ENCODE measurements around the gene FGFR3. TPM values are rescaled to one million over a fixed set of nuclear protein-coding genes. Genes with fewer than 3 reads are reported as not detected.

The FGFR3 gene
- total and polyA plus RNA-seq, 2 of the 4 experiments (the other 2 are of a cell fraction) = 0.18 to 0.67 TPM

DNA sequence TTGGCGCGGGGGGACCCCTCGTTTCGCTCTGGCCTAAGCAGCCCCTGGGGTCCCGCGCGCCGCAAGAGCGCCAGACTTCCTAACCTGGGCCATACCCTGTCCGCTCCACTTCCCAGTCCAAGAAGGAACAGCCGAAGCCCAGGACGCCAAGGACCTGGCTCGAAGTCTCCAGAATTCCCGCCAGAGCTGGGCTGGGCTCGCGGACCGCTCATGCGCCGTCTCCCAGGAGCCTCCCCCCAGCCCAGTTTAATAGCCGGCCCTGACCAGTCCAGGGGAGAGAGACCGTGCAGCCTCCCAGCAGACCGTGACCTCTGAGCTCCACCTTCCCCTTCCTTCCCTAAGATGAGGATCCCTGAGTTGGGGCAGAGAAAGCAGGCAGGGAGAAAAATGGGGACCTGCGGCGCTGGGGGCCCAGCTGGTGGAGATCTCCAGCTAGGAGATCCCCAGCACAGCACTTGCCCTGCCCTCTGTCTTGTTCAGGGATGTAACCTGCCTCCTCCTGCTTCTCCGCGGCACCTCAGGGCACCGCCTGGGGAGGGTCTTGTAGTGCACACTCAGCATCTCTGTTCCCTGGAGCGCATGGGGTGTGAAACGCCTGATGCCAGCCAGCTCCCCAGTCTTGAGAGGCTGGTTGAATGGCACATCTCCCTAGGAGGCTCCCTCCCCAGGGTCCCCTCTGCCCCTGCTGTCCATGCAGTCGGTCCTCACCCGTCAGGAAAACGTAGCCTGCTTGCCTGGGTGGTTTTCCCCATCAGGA, 64.0 kb downstream of the FGFR3 start:
- WGBS, 2 experiments (ENCODE audit: extremely low coverage in 2 of 2, insufficient read length in 1 of 2) = no CpG with 5 or more reads among the region's 32 CpGs
- peak overlapping the region; percentile 90 for H3K9ac ChIP-seq (ENCODE audit: low read depth, low read length)
- dilution Hi-C loops (cut with HindIII; ENCODE audit: low sequenced_read_pairs, unreplicated experiment) (no loop called here), in situ Hi-C loops (cut with MboI; ENCODE audit: low sequenced_read_pairs) (no loop called here), intact Hi-C loops (cut with micrococcal nuclease) (loop anchor here (2.0 to 5.0 kb wide), 2 partner anchors 14 to 40 kb away; partner anchors contain the start of gene NSD2)
- no peak overlapping the region for H2BK15ac ChIP-seq (ENCODE audit: low read depth, low read length)
- no peak overlapping the region for H3K56ac ChIP-seq (ENCODE audit: extremely low read depth, insufficient read depth, low read length)
- peaks cover 19% of the 10 kb centered on the region for H4K20me1 ChIP-seq (ENCODE audit: insufficient read depth, low read length)
- peak overlapping the region; percentile 95 for H2AFZ ChIP-seq (replicated peaks; ENCODE audit: low read length, poor library complexity)
- TF ChIP-seq CEBPB (IDR thresholded peaks at IDR 0.05; ENCODE audit: low read depth, low read length) (no peak), CHD1 (IDR thresholded peaks at IDR 0.05; ENCODE audit: low read depth, low read length) (no peak), RCOR1 (IDR thresholded peaks at IDR 0.05; ENCODE audit: insufficient replicate concordance, low read length) (no peak)
- H3K4me1 ChIP-seq (ENCODE audit: control insufficient read depth, insufficient read depth, low read length) = peaks cover 12% of the 10 kb centered on the region
- peaks cover 24 to 50% of the 10 kb centered on the region in 2 experiments for H3K79me1 ChIP-seq (ENCODE audit: low read depth in 1 of 2, low read length in 2 of 2)
- peak overlapping the region; percentile 61; the same call in 1 of the 2 replicates for H4K5ac ChIP-seq (ENCODE audit: low read depth, low read length)
- DNase-seq = no peak
- peak overlapping the region; percentile 98 for H2AK9ac ChIP-seq (replicated peaks; ENCODE audit: low read depth, low read length, poor library complexity)
- H3K4me2 ChIP-seq (ENCODE audit: low read depth, low read length) = peak overlapping the region; percentile 91
- peak overlapping the region; percentile 85 for H3K4ac ChIP-seq (ENCODE audit: low read depth, low read length)
- peak overlapping the region; percentile 92 to 95; a peak in 2 of 4 replicates for H4K8ac ChIP-seq (ENCODE audit: low read depth in 2 of 2, low read length in 2 of 2)
- H2BK20ac ChIP-seq (ENCODE audit: low read depth, low read length) = no peak overlapping the region
- BruUV-seq (replicated peaks) = no TSS peak
- peak overlapping the region; percentile 89 for H3K14ac ChIP-seq (replicated peaks; ENCODE audit: low read depth, low read length)
- ATAC-seq (ENCODE audit: low read depth) = peak; percentile 3
- no peak overlapping the region; the same call in 1 of the 2 replicates for H2BK120ac ChIP-seq (ENCODE audit: low read depth, low read length)
- no peaks in the 10 kb centered on the region for H3K27me3 ChIP-seq (ENCODE audit: control insufficient read depth, insufficient read depth, low read length)
- H3K4me3 ChIP-seq (ENCODE audit: insufficient read depth, low read depth, low read length) = peak overlapping the region; percentile 94
- ChIA-PET CTCF (interaction anchor here (0.7 kb wide), 1 partner anchor 16 kb away, joined by 3 read pairs; no protein-coding TSS in a partner anchor), POLR2A (ENCODE audit: unreplicated experiment) (no interaction called here)
- H2BK5ac ChIP-seq (ENCODE audit: low read depth, low read length, poor library complexity, severe bottlenecking) = peak overlapping the region; percentile 83
- peaks cover 20% of the 10 kb centered on the region for H3K9me1 ChIP-seq (ENCODE audit: insufficient read depth, low read length)
- H3K23ac ChIP-seq (ENCODE audit: low read depth, low read length) = peak overlapping the region; percentile 14
- no peaks in the 10 kb centered on the region; the same call in none of the 2 replicates for H3K36me3 ChIP-seq (ENCODE audit: control insufficient read depth, insufficient read depth, low read length)
- H3K9me3 ChIP-seq (ENCODE audit: control insufficient read depth, insufficient read depth, low read length) = no peaks in the 10 kb centered on the region
- peak overlapping the region; percentile 81 for H3K27ac ChIP-seq (ENCODE audit: insufficient read depth, low read length)
- H2AK5ac ChIP-seq (ENCODE audit: low read depth, low read length) = peak overlapping the region; percentile 86
- peak overlapping the region; percentile 73 for H4K91ac ChIP-seq (ENCODE audit: insufficient read depth, low read depth, low read length)
- H3K18ac ChIP-seq (ENCODE audit: low read depth, low read length) = no peak overlapping the region
